Endothelial cell (in vitro differentiated cells): Measurements from ENCODE around the gene JPH3. TPM values are rescaled to one million over a fixed set of nuclear protein-coding genes. Genes with fewer than 3 reads are reported as not detected.

ENCODE experiments used
- DNase-seq: peaks from one replicate; pipeline ENCODE4 v3.0.0; 2021; ENCODE audit warnings: low spot score
- H3K27ac Mint-ChIP-seq: one replicate; pipeline ENCODE4 v1.8.0; 2021; ENCODE audit warnings: mixed read lengths, inconsistent platforms; ENCODE audit not compliant: unreplicated experiment
- H3K27me3 Mint-ChIP-seq: one replicate; pipeline ENCODE4 v1.8.0; 2021; ENCODE audit warnings: mild to moderate bottlenecking, moderate library complexity, mixed read lengths, inconsistent platforms; ENCODE audit not compliant: unreplicated experiment
- H3K36me3 Mint-ChIP-seq: one replicate; pipeline ENCODE4 v1.8.0; 2021; ENCODE audit warnings: mild to moderate bottlenecking, low read depth, mixed read lengths, inconsistent platforms; ENCODE audit not compliant: unreplicated experiment
- H3K4me1 Mint-ChIP-seq: one replicate; pipeline ENCODE4 v1.8.0; 2021; ENCODE audit warnings: mild to moderate bottlenecking, mixed read lengths, inconsistent platforms; ENCODE audit not compliant: unreplicated experiment
- H3K4me3 Mint-ChIP-seq: one replicate; pipeline ENCODE4 v1.8.0; 2021; ENCODE audit warnings: mild to moderate bottlenecking, mixed read lengths, inconsistent platforms; ENCODE audit not compliant: unreplicated experiment
- H3K9me3 Mint-ChIP-seq: one replicate; pipeline ENCODE4 v1.8.0; 2021; ENCODE audit warnings: mixed read lengths, inconsistent platforms; ENCODE audit not compliant: unreplicated experiment
- total RNA-seq: library from RNA; stranded (reverse); fragmentation: NEBNext Ultra II Directional; extraction: Animal tissue kit (Norgen Biotek cat#: 25700); gene quantifications from one replicate; pipeline ENCODE4 v1.2.1, GENCODE V29; 2021; ENCODE audit not compliant: unreplicated experiment
- TF ChIP-seq, protein P1 (sequence below): fragments of 200-600 bp; sonication (generic); IDR thresholded peaks from one replicate; pipeline ENCODE4 v1.5.0; 2021; ENCODE audit warnings: antibody characterized with exemption; ENCODE audit not compliant: unreplicated experiment

Gene JPH3
- total RNA-seq, 1 donor from 2014 or later: 19.1 TPM

GRCh38 chr16:87644186-87644585 is 41.9 kb downstream of the JPH3 start:
- Mint-ChIP-seq H3K27ac (no peak overlapping the region), H3K4me3 (no peak overlapping the region), H3K4me1 (no peaks in the 10 kb centered on the region), H3K36me3 (peaks cover 2% of the 10 kb centered on the region), H3K9me3 (no peaks in the 10 kb centered on the region), H3K27me3 (peaks cover 3% of the 10 kb centered on the region)
- TF ChIP-seq, protein P1, sequence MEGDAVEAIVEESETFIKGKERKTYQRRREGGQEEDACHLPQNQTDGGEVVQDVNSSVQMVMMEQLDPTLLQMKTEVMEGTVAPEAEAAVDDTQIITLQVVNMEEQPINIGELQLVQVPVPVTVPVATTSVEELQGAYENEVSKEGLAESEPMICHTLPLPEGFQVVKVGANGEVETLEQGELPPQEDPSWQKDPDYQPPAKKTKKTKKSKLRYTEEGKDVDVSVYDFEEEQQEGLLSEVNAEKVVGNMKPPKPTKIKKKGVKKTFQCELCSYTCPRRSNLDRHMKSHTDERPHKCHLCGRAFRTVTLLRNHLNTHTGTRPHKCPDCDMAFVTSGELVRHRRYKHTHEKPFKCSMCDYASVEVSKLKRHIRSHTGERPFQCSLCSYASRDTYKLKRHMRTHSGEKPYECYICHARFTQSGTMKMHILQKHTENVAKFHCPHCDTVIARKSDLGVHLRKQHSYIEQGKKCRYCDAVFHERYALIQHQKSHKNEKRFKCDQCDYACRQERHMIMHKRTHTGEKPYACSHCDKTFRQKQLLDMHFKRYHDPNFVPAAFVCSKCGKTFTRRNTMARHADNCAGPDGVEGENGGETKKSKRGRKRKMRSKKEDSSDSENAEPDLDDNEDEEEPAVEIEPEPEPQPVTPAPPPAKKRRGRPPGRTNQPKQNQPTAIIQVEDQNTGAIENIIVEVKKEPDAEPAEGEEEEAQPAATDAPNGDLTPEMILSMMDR: no peak
- no peak for DNase-seq

GRCh38 chr16:87644596-87644995 is 42.3 kb downstream of the JPH3 start:
- no peak for DNase-seq
- TF ChIP-seq, protein P1: no peak
- H3K4me1 Mint-ChIP-seq: no peaks in the 10 kb centered on the region
- H3K27ac Mint-ChIP-seq: no peak overlapping the region
- H3K36me3 Mint-ChIP-seq: no peaks in the 10 kb centered on the region
- H3K27me3 Mint-ChIP-seq: peaks cover 3% of the 10 kb centered on the region
- no peak overlapping the region for H3K4me3 Mint-ChIP-seq
- no peaks in the 10 kb centered on the region for H3K9me3 Mint-ChIP-seq

DNA sequence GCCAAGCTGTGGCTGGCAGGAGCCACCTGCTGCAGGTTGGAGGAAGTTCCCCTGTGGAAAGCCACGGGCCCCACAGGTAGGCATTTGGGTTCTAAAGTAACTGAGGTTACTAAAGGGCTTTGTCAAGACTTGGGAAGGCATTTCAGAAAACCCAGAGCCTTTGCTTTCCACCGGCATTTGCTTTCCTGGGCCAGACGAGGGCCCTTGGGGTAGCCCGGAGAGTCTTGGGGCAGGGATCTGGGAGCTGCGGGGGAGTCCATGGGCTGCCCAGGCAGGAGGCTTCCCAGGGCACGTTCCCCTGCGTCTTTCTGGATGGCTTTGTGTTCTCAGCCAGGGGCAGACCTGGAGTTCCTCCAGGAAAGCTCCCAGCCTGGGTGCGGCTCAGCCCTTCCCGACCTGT is 43.5 kb downstream of the JPH3 start:
- Mint-ChIP-seq H3K4me1 (no peaks in the 10 kb centered on the region), H3K36me3 (peaks cover 3% of the 10 kb centered on the region), H3K4me3 (no peak overlapping the region), H3K27me3 (peaks cover 3% of the 10 kb centered on the region), H3K9me3 (no peaks in the 10 kb centered on the region), H3K27ac (no peak overlapping the region)
- TF ChIP-seq, protein P1: no peak
- no peak for DNase-seq

GRCh38 chr16:87647431-87648185 is 45.3 kb downstream of the JPH3 start:
- Mint-ChIP-seq H3K9me3 (no peaks in the 10 kb centered on the region), H3K4me1 (no peaks in the 10 kb centered on the region), H3K36me3 (peaks cover 7% of the 10 kb centered on the region), H3K27ac (no peak overlapping the region), H3K27me3 (no peaks in the 10 kb centered on the region), H3K4me3 (no peak overlapping the region)
- no peak for DNase-seq
- TF ChIP-seq, protein P1: no peak

DNA sequence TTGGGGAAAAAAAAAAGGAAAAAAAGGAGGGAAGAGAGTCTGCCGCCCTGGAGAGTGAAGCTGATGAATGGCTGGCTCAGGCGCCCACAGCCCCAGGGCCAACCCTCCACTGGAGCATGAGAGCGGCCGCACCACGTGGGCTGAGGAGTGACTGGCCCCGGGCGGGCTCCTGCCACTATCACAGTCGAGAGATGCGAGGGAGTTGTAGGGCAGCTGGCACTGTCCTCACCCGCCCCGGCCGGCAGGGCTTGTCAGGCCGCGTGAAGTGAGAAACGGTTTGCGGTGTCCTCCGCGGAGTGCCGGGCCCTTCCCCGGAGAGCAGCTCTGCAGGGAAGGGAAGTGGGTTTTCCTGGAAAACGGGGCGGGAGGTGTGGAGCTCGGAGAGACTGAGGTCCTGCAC is 45.9 kb downstream of the JPH3 start:
- no peak overlapping the region for H3K27ac Mint-ChIP-seq
- TF ChIP-seq, protein P1: no peak
- no peaks in the 10 kb centered on the region for H3K9me3 Mint-ChIP-seq
- DNase-seq: no peak
- H3K4me1 Mint-ChIP-seq: no peaks in the 10 kb centered on the region
- H3K4me3 Mint-ChIP-seq: no peak overlapping the region
- H3K27me3 Mint-ChIP-seq: no peaks in the 10 kb centered on the region
- H3K36me3 Mint-ChIP-seq: peaks cover 7% of the 10 kb centered on the region
